Thyroid gland (tissue), 4 donors: ENCODE measurements around the gene DRC1. TPM values are rescaled to one million over a fixed set of nuclear protein-coding genes. Genes with fewer than 3 reads are reported as not detected.

Source experiments
- DNase-seq, 2 donors: peaks; one replicate each; pipeline ENCODE4 v3.0.0-alpha.2; 2019
- H3K27ac ChIP-seq, 3 donors: fragments of 200-600 bp; sonication (generic); 1 replicate in 2 of 3; 2 replicates in 1 of 3; pipeline ENCODE4 v1.5.1; 2016 to 2019; ENCODE audit warnings: mild to moderate bottlenecking in 1 of 3, moderate library complexity in 1 of 3
- H3K27me3 ChIP-seq: fragments of 200-600 bp; sonication (generic); one replicate; pipeline ENCODE4 v1.5.1; 2019
- H3K36me3 ChIP-seq, 2 donors: fragments of 200-600 bp; sonication (generic); one replicate each; pipeline ENCODE4 v1.5.1; 2016 to 2019
- H3K4me1 ChIP-seq, 2 donors: fragments of 200-600 bp; sonication (generic); one replicate each; pipeline ENCODE4 v1.5.1; 2017 to 2019
- H3K4me3 ChIP-seq, 3 donors: fragments of 200-600 bp; sonication (generic); replicated peaks in 1 of 3; 1 replicate in 2 of 3; 2 replicates in 1 of 3; pipeline ENCODE4 v1.5.1; 2016; ENCODE audit warnings: mild to moderate bottlenecking in 1 of 3
- H3K9me3 ChIP-seq: fragments of 200-600 bp; sonication (generic); one replicate; pipeline ENCODE4 v1.5.1; 2017
- POLR2A ChIP-seq, 2 donors: fragments of 450-650 bp; IDR thresholded peaks; one replicate each; pipeline ENCODE4 v1.6.1; 2017; ENCODE audit warnings: antibody characterized with exemption in 2 of 2, mild to moderate bottlenecking in 2 of 2, moderate library complexity in 1 of 2
- WGBS, 2 donors: methylation state at CpG; one replicate each; pipeline ENCODE4 v1.1.5; 2017; 5-methylcytosine and 5-hydroxymethylcytosine counted together
- intact Hi-C: fragments of 100-400 bp; cut with DNase I; formaldehyde crosslinking; loops from one replicate; pipeline ENCODE4 v1.15.1; 2023
- total RNA-seq, 4 donors: library from RNA; depleted of rRNA; stranded (reverse); fragments of >200 nt; gene quantifications; one replicate each; pipeline ENCODE4 v1.2.3, GENCODE V29; 2016
- TF ChIP-seq, protein P1 (sequence below), 6 experiments: fragments of 200-600 bp in 3 of 6; fragments of 450-650 bp in 3 of 6; sonication (generic) in 3 of 6; IDR thresholded peaks; one replicate each; pipeline ENCODE4 v1.5.1; 2016 to 2019; ENCODE audit warnings: antibody characterized with exemption in 6 of 6, mild to moderate bottlenecking in 2 of 6, inconsistent platforms in 1 of 6, moderate library complexity in 1 of 6

DRC1 gene
- total RNA-seq, 4 donors from 2014 or later = not detected

- Histone ChIP-seq H3K27me3 (no peaks in the 10 kb centered on the region), H3K9me3 (no peaks in the 10 kb centered on the region), H3K4me1 (no peaks in the 10 kb centered on the region), H3K36me3 (no peaks in the 10 kb centered on the region), H3K4me3 (no peak overlapping the region), H3K27ac (no peak overlapping the region)
- TF ChIP-seq POLR2A (IDR thresholded peaks at IDR 0.05) = no peak
- TF ChIP-seq, protein P1, sequence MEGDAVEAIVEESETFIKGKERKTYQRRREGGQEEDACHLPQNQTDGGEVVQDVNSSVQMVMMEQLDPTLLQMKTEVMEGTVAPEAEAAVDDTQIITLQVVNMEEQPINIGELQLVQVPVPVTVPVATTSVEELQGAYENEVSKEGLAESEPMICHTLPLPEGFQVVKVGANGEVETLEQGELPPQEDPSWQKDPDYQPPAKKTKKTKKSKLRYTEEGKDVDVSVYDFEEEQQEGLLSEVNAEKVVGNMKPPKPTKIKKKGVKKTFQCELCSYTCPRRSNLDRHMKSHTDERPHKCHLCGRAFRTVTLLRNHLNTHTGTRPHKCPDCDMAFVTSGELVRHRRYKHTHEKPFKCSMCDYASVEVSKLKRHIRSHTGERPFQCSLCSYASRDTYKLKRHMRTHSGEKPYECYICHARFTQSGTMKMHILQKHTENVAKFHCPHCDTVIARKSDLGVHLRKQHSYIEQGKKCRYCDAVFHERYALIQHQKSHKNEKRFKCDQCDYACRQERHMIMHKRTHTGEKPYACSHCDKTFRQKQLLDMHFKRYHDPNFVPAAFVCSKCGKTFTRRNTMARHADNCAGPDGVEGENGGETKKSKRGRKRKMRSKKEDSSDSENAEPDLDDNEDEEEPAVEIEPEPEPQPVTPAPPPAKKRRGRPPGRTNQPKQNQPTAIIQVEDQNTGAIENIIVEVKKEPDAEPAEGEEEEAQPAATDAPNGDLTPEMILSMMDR (IDR thresholded peaks at IDR 0.05) = no peak
- DNase-seq = no peak
- WGBS, 2 donors = 86 to 90% methylated on average over 16 to 17 of the region's 20 CpGs
- intact Hi-C loops = no loop called here
These were observed 86.9 kb downstream of the DRC1 start for GRCh38 chr2:26488463-26489212.

DNA sequence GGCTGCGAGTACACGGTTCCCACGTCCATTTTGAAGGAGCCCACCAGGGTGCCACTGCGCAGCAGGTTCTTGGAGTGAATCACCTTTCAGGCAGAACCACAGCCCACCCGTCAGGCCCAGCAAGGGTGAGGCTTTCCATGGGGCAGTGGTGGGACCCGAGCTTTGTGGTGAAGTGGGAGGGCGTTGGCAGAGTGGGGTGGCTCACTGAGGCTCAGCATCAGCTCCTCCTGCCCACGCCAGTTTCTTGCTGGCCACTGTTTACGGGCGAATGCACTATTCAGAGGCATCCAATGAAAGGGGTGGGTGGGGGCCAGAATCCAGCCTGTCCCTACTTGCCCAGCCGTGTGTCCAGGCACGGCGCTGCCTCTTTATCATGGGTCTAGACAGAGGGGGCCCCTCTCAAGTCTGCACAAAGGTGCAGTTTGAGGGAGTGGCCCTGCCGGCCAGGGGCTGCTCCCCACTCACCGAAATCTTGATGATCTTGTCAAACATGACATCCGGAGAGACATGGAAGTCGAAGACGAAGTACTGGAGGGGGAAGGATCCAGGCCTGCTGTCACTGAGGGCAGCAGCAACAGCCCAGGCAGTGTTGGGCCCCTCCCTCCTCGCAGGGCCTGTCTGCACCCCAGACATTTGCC, 87.6 kb downstream of the DRC1 start:
- intact Hi-C loops = no loop called here

DNA sequence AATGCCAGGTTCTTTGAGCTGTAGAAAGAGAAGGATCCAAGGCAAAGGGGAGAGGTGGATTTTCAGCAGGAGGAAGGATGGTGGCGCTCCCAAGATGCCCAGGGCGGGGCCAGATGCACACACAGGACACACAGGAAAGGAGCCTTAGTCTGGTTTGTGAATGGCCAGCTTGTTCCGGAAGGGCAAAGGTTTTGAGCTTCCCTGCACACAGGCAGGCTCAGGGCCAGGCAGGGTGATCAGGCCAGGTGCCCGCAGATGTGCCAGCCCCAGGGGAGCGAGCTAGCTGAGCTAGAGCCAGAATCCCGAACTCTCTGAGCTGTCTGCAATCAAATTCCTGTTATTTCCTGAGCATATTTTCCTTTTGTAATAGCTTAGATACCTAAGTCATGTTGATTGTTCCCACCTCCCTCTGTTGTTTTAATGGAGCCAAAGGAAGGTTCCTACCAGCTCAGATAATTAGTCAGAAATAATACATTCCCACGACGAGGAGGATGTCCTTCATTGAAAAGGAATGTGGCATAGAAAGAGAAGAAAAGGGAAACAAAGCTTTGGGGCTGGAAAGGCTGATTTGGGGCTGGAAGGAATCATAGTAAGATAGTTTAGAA, 89.9 kb downstream of the DRC1 start:
- intact Hi-C loops = no loop called here
- Histone ChIP-seq H3K4me3 (no peak overlapping the region), H3K27me3 (no peaks in the 10 kb centered on the region), H3K9me3 (no peaks in the 10 kb centered on the region), H3K27ac (no peak overlapping the region), H3K36me3 (no peaks in the 10 kb centered on the region), H3K4me1 (peaks cover 0 to 10% of the 10 kb centered on the region in 2 donors)
- DNase-seq = no peak
- WGBS, 2 donors = 72 to 82% methylated on average over 8 of the region's 8 CpGs
- no peak for TF ChIP-seq POLR2A (IDR thresholded peaks at IDR 0.05)
- TF ChIP-seq, protein P1 (IDR thresholded peaks at IDR 0.05) = no peak

More for the DNA sequence above, 87.6 kb downstream of the DRC1 start:
- TF ChIP-seq POLR2A (IDR thresholded peaks at IDR 0.05) = no peak
- TF ChIP-seq, protein P1 (IDR thresholded peaks at IDR 0.05) = no peak
- H3K27me3 ChIP-seq = no peaks in the 10 kb centered on the region
- H3K27ac ChIP-seq = no peak overlapping the region
- 82 to 86% methylated on average over 12 to 14 of the region's 19 CpGs for WGBS, 2 donors
- H3K4me1 ChIP-seq = no peaks in the 10 kb centered on the region
- DNase-seq = no peak
- H3K9me3 ChIP-seq = no peaks in the 10 kb centered on the region
- H3K36me3 ChIP-seq = no peaks in the 10 kb centered on the region
- H3K4me3 ChIP-seq = no peak overlapping the region

- DNase-seq = no peak
- intact Hi-C loops = no loop called here
- peaks cover 0 to 10% of the 10 kb centered on the region in 2 donors for H3K4me1 ChIP-seq
- H3K27me3 ChIP-seq = no peaks in the 10 kb centered on the region
- no peaks in the 10 kb centered on the region for H3K9me3 ChIP-seq
- 88 to 90% methylated on average over 7 of the region's 7 CpGs for WGBS, 2 donors
- TF ChIP-seq POLR2A (IDR thresholded peaks at IDR 0.05) = no peak
- TF ChIP-seq, protein P1 (IDR thresholded peaks at IDR 0.05) = no peak
- H3K4me3 ChIP-seq = no peak overlapping the region
- no peak overlapping the region for H3K27ac ChIP-seq
- H3K36me3 ChIP-seq = no peaks in the 10 kb centered on the region
These were observed 91.2 kb downstream of the DRC1 start for GRCh38 chr2:26492749-26493515.
